H1 (cell line): ENCODE results near the gene AHDC1. TPM values are rescaled to one million over a fixed set of nuclear protein-coding genes. Genes with fewer than 3 reads are reported as not detected.

Source experiments
- CTCF ChIA-PET: fragments of 300-600 bp; sonication (Branson Sonifier 250); formaldehyde crosslinking; loops from one replicate; lab custom pipeline; 2021; ENCODE audit not compliant: partially characterized antibody; lab: Charles Lee
- POLR2A ChIA-PET: fragments of 300-600 bp; sonication (Branson Sonifier 250); formaldehyde crosslinking; loops from one replicate; lab custom pipeline; 2021; ENCODE audit warnings: inconsistent platforms; ENCODE audit not compliant: partially characterized antibody; lab: Charles Lee
- DNase-seq, 2 experiments: peaks; one replicate each; pipeline versions ENCODE4 v3.0.0 to v3.0.0-alpha.2; 2010 to 2022; ENCODE audit warnings: low spot score in 2 of 2, low read depth in 1 of 2, mixed read lengths in 1 of 2
- FAIRE-seq: peaks from 2 replicates; lab custom pipeline; 2011; peaks lifted over from hg19 to GRCh38; lab: Jason Lieb, UNC
- H2AFZ ChIP-seq: 2 replicates; pipeline ENCODE4 v1.8.1; 2012; ENCODE audit warnings: low read length, inconsistent platforms
- H2AK5ac ChIP-seq: 2 replicates; pipeline ENCODE4 v1.6.1; 2013; ENCODE audit warnings: low read depth, low read length
- H2BK120ac ChIP-seq: replicated peaks from 2 replicates; pipeline ENCODE3; 2013; ENCODE audit warnings: low read depth, low read length, inconsistent platforms
- H2BK12ac ChIP-seq: 2 replicates; pipeline ENCODE4 v1.6.1; 2013; ENCODE audit warnings: low read depth, low read length
- H2BK15ac ChIP-seq: 2 replicates; pipeline ENCODE4 v1.6.1; 2013; ENCODE audit warnings: low read length
- H2BK20ac ChIP-seq: 2 replicates; pipeline ENCODE4 v1.6.1; 2013; ENCODE audit warnings: low read length
- H2BK5ac ChIP-seq: 2 replicates; pipeline ENCODE4 v1.6.1; 2013; ENCODE audit warnings: low read depth, low read length
- H3K14ac ChIP-seq: 2 replicates; pipeline ENCODE4 v1.6.1; 2013; ENCODE audit warnings: inconsistent platforms; ENCODE audit not compliant: insufficient read length
- H3K18ac ChIP-seq: 2 replicates; pipeline ENCODE4 v1.6.1; 2013; ENCODE audit warnings: low read length; ENCODE audit errors: extremely low read depth
- H3K23ac ChIP-seq: 2 replicates; pipeline ENCODE4 v1.6.1; 2013; ENCODE audit warnings: inconsistent platforms; ENCODE audit not compliant: insufficient read length
- H3K23me2 ChIP-seq: 2 replicates; pipeline ENCODE4 v1.6.1; 2013; ENCODE audit warnings: low read depth, low read length
- H3K27ac ChIP-seq: 2 replicates; pipeline ENCODE4 v1.6.1; 2011; ENCODE audit warnings: low read depth, low read length, inconsistent platforms
- H3K27me3 ChIP-seq, 4 experiments: replicated peaks in 1 of 4; 1 replicate in 1 of 4; 2 replicates in 3 of 4; pipeline versions ENCODE4 v1.6.1 to v1.8.1; 2011 to 2013; ENCODE audit warnings: low read length in 3 of 4, mild to moderate bottlenecking in 3 of 4, inconsistent platforms in 2 of 4, mixed read lengths in 2 of 4, moderate library complexity in 1 of 4; ENCODE audit not compliant: control insufficient read depth in 3 of 4, insufficient read depth in 3 of 4; ENCODE audit errors: extremely low read depth in 1 of 4
- H3K36me3 ChIP-seq, 4 experiments: 2 replicates each; pipeline versions ENCODE4 v1.6.1 to v1.8.1; 2011 to 2013; ENCODE audit warnings: mild to moderate bottlenecking in 4 of 4, low read length in 3 of 4, moderate library complexity in 2 of 4, control low read depth in 1 of 4, inconsistent platforms in 1 of 4; ENCODE audit not compliant: insufficient read depth in 4 of 4, control insufficient read depth in 2 of 4
- H3K4ac ChIP-seq: replicated peaks from 2 replicates; pipeline ENCODE3; 2013; ENCODE audit warnings: low read length, low read depth, mixed read lengths, inconsistent platforms; ENCODE audit not compliant: insufficient read length
- H3K4me1 ChIP-seq, 4 experiments: replicated peaks in 1 of 4; 1 replicate in 1 of 4; 2 replicates in 3 of 4; pipeline versions ENCODE4 v1.6.1 to v1.8.1; 2011 to 2013; ENCODE audit warnings: low read length in 3 of 4, inconsistent platforms in 2 of 4, mixed read lengths in 1 of 4; ENCODE audit not compliant: insufficient read depth in 4 of 4, control insufficient read depth in 3 of 4
- H3K4me2 ChIP-seq, 2 experiments: 2 replicates each; pipeline versions ENCODE4 v1.6.1 to v1.8.1; 2011 to 2013; ENCODE audit warnings: low read depth in 2 of 2, low read length in 2 of 2, control low read depth in 1 of 2, inconsistent platforms in 1 of 2, mild to moderate bottlenecking in 1 of 2; ENCODE audit not compliant: insufficient read depth in 1 of 2
- H3K4me3 ChIP-seq, 4 experiments: fragments of 200-600, 300-600 bp in 1 of 4; sonication (generic), shearing (Covaris generic), sonication (Bioruptor Twin) in 1 of 4; 2 replicates each; pipeline versions ENCODE4 v1.5.1 to v1.8.1; 2011 to 2016; ENCODE audit warnings: low read length in 4 of 4, low read depth in 3 of 4, control low read depth in 2 of 4, inconsistent platforms in 2 of 4, mild to moderate bottlenecking in 2 of 4, mixed read lengths in 1 of 4, moderate library complexity in 1 of 4; ENCODE audit not compliant: insufficient read depth in 2 of 4; ENCODE audit errors: extremely low read depth in 1 of 4
- H3K56ac ChIP-seq: replicated peaks from 2 replicates; pipeline ENCODE3; 2013; ENCODE audit warnings: low read depth, mild to moderate bottlenecking, mixed read lengths, low read length, inconsistent platforms; ENCODE audit not compliant: insufficient read length
- H3K79me1 ChIP-seq: 2 replicates; pipeline ENCODE4 v1.6.1; 2013; ENCODE audit warnings: low read depth, low read length, control low read depth
- H3K79me2 ChIP-seq, 2 experiments: 2 replicates each; pipeline versions ENCODE4 v1.6.1 to v1.8.1; 2012 to 2013; ENCODE audit warnings: low read length in 2 of 2, mild to moderate bottlenecking in 2 of 2, inconsistent platforms in 1 of 2; ENCODE audit not compliant: insufficient read depth in 2 of 2, control insufficient read depth in 1 of 2
- H3K9ac ChIP-seq, 4 experiments: replicated peaks in 1 of 4; 1 replicate in 1 of 4; 2 replicates in 3 of 4; pipeline versions ENCODE4 v1.6.1 to v1.8.1; 2011 to 2013; ENCODE audit warnings: low read depth in 3 of 4, low read length in 3 of 4, control low read depth in 2 of 4, mild to moderate bottlenecking in 2 of 4, moderate library complexity in 2 of 4, inconsistent platforms in 1 of 4; ENCODE audit errors: extremely low read depth in 1 of 4
- H3K9me3 ChIP-seq, 2 experiments: 2 replicates each; pipeline versions ENCODE4 v1.6.1 to v1.8.1; 2012 to 2013; ENCODE audit warnings: mild to moderate bottlenecking in 2 of 2, moderate library complexity in 2 of 2, control low read depth in 1 of 2, inconsistent platforms in 1 of 2, low read depth in 1 of 2, low read length in 1 of 2, mixed read lengths in 1 of 2; ENCODE audit not compliant: insufficient read depth in 2 of 2
- H4K20me1 ChIP-seq, 2 experiments: replicated peaks in 1 of 2; 2 replicates each; pipeline versions ENCODE3 to v1.8.1; 2011 to 2013; ENCODE audit warnings: inconsistent platforms in 2 of 2, low read length in 2 of 2, mild to moderate bottlenecking in 1 of 2; ENCODE audit not compliant: insufficient read depth in 2 of 2, control insufficient read depth in 1 of 2
- H4K5ac ChIP-seq: 2 replicates; pipeline ENCODE4 v1.6.1; 2013; ENCODE audit warnings: low read length, low read depth, mixed read lengths, inconsistent platforms; ENCODE audit not compliant: insufficient read length
- H4K8ac ChIP-seq: 2 replicates; pipeline ENCODE4 v1.8.0; 2013; ENCODE audit warnings: mild to moderate bottlenecking, moderate library complexity, low read length, inconsistent platforms; ENCODE audit not compliant: insufficient read depth; ENCODE audit errors: extremely low read depth
- H4K91ac ChIP-seq: replicated peaks from 2 replicates; pipeline ENCODE3; 2013; ENCODE audit warnings: low read length, mixed read lengths, inconsistent platforms; ENCODE audit not compliant: insufficient read length
- CREB1 ChIP-seq: IDR thresholded peaks from 2 replicates; pipeline ENCODE4 v1.6.1; 2012; ENCODE audit warnings: inconsistent platforms
- JUN ChIP-seq: IDR thresholded peaks from 2 replicates; pipeline ENCODE4 v1.6.1; 2011; ENCODE audit warnings: low read depth, mild to moderate bottlenecking, improper control_type of control experiment, low read length
- KDM1A ChIP-seq: fragments of 200-600, 300-600 bp; sonication (generic); IDR thresholded peaks from 2 replicates; pipeline ENCODE4 v1.7.1; 2016; ENCODE audit warnings: mild to moderate bottlenecking, low read length, borderline replicate concordance
- MAFK ChIP-seq: IDR thresholded peaks from 2 replicates; pipeline ENCODE4 v1.6.1; 2012; ENCODE audit warnings: low read depth, mild to moderate bottlenecking, improper control_type of control experiment, low read length
- NRF1 ChIP-seq: IDR thresholded peaks from 2 replicates; pipeline ENCODE4 v1.6.1; 2011; ENCODE audit warnings: mild to moderate bottlenecking, low read depth, low read length, improper control_type of control experiment
- WGBS, 2 experiments: shearing (Covaris generic) in 1 of 2; methylation state at CpG; one replicate each; pipeline versions ENCODE4 v1.1.6 to v1.1.7; 2013 to 2015; ENCODE audit warnings: low lambda C conversion rate in 2 of 2, mixed read lengths in 2 of 2, inconsistent platforms in 1 of 2, low coverage in 1 of 2, missing lambda C conversion rate in 1 of 2; ENCODE audit not compliant: insufficient replicate concordance in 2 of 2, insufficient coverage in 1 of 2, insufficient read length in 1 of 2; ENCODE audit errors: extremely low coverage in 1 of 2, missing lambda C conversion rate in 1 of 2; 5-methylcytosine and 5-hydroxymethylcytosine counted together
- polyA plus RNA-seq, 7 experiments: library from polyadenylated mRNA; depleted of rRNA in 3 of 7; stranded (reverse) in 5 of 7; unstranded in 2 of 7; fragments of >200 nt in 5 of 7; fragments of 200-250 nt in 2 of 7; gene quantifications; 1 replicate in 5 of 7; 2 replicates in 1 of 7; 4 replicates in 1 of 7; pipeline versions ENCODE4 v1.2.1 to v1.2.3, GENCODE V29; 2011 to 2013; ENCODE audit warnings: missing spikeins in 2 of 7, mixed read lengths in 2 of 7
- total RNA-seq: library from RNA; stranded (reverse); fragmentation: NEBNext Ultra II Directional; extraction: Animal tissue kit (Norgen Biotek cat#: 25700); gene quantifications from 2 replicates; pipeline ENCODE4 v1.2.1, GENCODE V29; 2021

Gene AHDC1
- total and polyA plus RNA-seq, 2 of the 8 experiments (the other 6 are each of a cell fraction or from before 2014, with no cell fraction given): 4.4 to 35.1 TPM

GRCh38 chr1:27513528-27513927, 90.4 kb downstream of the AHDC1 start:
- no peak overlapping the region for H2BK15ac ChIP-seq
- WGBS, 2 experiments: 82% methylated on average over 5 of the region's 5 CpGs; no CpG with 5 or more reads in 1 of the 2 experiments
- no peak overlapping the region for H2AFZ ChIP-seq
- FAIRE-seq (no peak), DNase-seq (no peak)
- no peak overlapping the region for H3K4ac ChIP-seq
- H3K56ac ChIP-seq: no peak overlapping the region
- no peaks in the 10 kb centered on the region for H3K36me3 ChIP-seq
- H4K91ac ChIP-seq: no peak overlapping the region
- H3K9me3 ChIP-seq: no peaks in the 10 kb centered on the region
- no peak for TF ChIP-seq CREB1
- TF ChIP-seq MAFK: no peak
- TF ChIP-seq JUN: no peak
- TF ChIP-seq NRF1: no peak
- peak; percentile 68; the same call in 1 of the 2 replicates for TF ChIP-seq KDM1A
- ChIA-PET CTCF (interaction anchor here (0.9 to 3.4 kb wide), 8 partner anchors 9 to 92 kb away, joined by 3 to 18 read pairs (median 4); no protein-coding TSS in a partner anchor), POLR2A (interaction anchor here (1.2 to 1.5 kb wide), 3 partner anchors 8 to 23 kb away, joined by 3 to 5 read pairs (median 3); partner anchors contain the start of gene WASF2)
- no peaks in the 10 kb centered on the region for H3K79me2 ChIP-seq
- H3K23ac ChIP-seq: no peak overlapping the region
- no peaks in the 10 kb centered on the region for H3K79me1 ChIP-seq
- H3K27me3 ChIP-seq: no peaks in the 10 kb centered on the region
- no peak overlapping the region for H2BK12ac ChIP-seq
- no peak overlapping the region for H4K8ac ChIP-seq
- H2AK5ac ChIP-seq: no peak overlapping the region
- no peak overlapping the region for H2BK120ac ChIP-seq
- H3K4me1 ChIP-seq: peaks cover 0 to 11% (median 5%) of the 10 kb centered on the region in 4 experiments; a peak in 5 of 7 replicates
- no peak overlapping the region for H3K4me3 ChIP-seq
- no peaks in the 10 kb centered on the region for H4K20me1 ChIP-seq
- no peak overlapping the region; the same call in none of the 2 replicates for H3K18ac ChIP-seq
- H4K5ac ChIP-seq: no peak overlapping the region
- no peak overlapping the region for H2BK5ac ChIP-seq
- H3K27ac ChIP-seq: no peak overlapping the region
- H3K14ac ChIP-seq: no peak overlapping the region
- no peak overlapping the region for H3K4me2 ChIP-seq
- no peak overlapping the region for H3K9ac ChIP-seq
- H2BK20ac ChIP-seq: no peak overlapping the region
- no peaks in the 10 kb centered on the region for H3K23me2 ChIP-seq
